ENCODE results near the gene TMEM81.

Gene TMEM81

GRCh38 chr1:205076245-205076761, 8.0 kb downstream of the TMEM81 start:
- no peak for DNase-seq (ENCODE audit: low read depth)

- DNase-seq (ENCODE audit: low read depth), result no peak
These were observed 8.6 kb downstream of the TMEM81 start for GRCh38 chr1:205075642-205076155.

GRCh38 chr1:205074513-205074912, 9.7 kb downstream of the TMEM81 start:
- no peak for DNase-seq (ENCODE audit: low read depth)

GRCh38 chr1:205074084-205074483, 10.2 kb downstream of the TMEM81 start:
- no peak for DNase-seq (ENCODE audit: low read depth)

GRCh38 chr1:205073511-205073910, 10.7 kb downstream of the TMEM81 start:
- DNase-seq (ENCODE audit: low read depth), result no peak

- DNase-seq (ENCODE audit: low read depth), result no peak
These were observed 11.4 kb downstream of the TMEM81 start for GRCh38 chr1:205072881-205073280.

- DNase-seq (ENCODE audit: low read depth), result no peak
These were observed 12.0 kb downstream of the TMEM81 start for GRCh38 chr1:205072286-205072685.

GRCh38 chr1:205071801-205072200, 12.5 kb downstream of the TMEM81 start:
- DNase-seq (ENCODE audit: low read depth), result no peak

GRCh38 chr1:205071028-205071409, 13.2 kb downstream of the TMEM81 start:
- no peak for DNase-seq (ENCODE audit: low read depth)

- no peak for DNase-seq (ENCODE audit: low read depth)
These were observed 14.7 kb downstream of the TMEM81 start for GRCh38 chr1:205069371-205070125.

- no peak for DNase-seq (ENCODE audit: low read depth)
These were observed 15.7 kb downstream of the TMEM81 start for GRCh38 chr1:205068457-205069040.

- no peak for DNase-seq (ENCODE audit: low read depth)
These were observed 16.3 kb downstream of the TMEM81 start for GRCh38 chr1:205068001-205068400.

- DNase-seq (ENCODE audit: low read depth), result no peak
These were observed 17.2 kb downstream of the TMEM81 start for GRCh38 chr1:205067031-205067430.

- no peak for DNase-seq (ENCODE audit: low read depth)
These were observed 18.0 kb downstream of the TMEM81 start for GRCh38 chr1:205066141-205066818.

- DNase-seq (ENCODE audit: low read depth), result no peak
These were observed 18.6 kb downstream of the TMEM81 start for GRCh38 chr1:205065666-205066065.

- DNase-seq (ENCODE audit: low read depth), result no peak
These were observed 19.4 kb downstream of the TMEM81 start for GRCh38 chr1:205064741-205065316.

- no peak for DNase-seq (ENCODE audit: low read depth)
These were observed 20.0 kb downstream of the TMEM81 start for GRCh38 chr1:205064301-205064700.

- no peak for DNase-seq (ENCODE audit: low read depth)
These were observed 21.4 kb downstream of the TMEM81 start for GRCh38 chr1:205062895-205063294.

- DNase-seq (ENCODE audit: low read depth), result no peak
These were observed 21.9 kb downstream of the TMEM81 start for GRCh38 chr1:205062319-205062718.

- no peak for DNase-seq (ENCODE audit: low read depth)
These were observed 22.6 kb downstream of the TMEM81 start for GRCh38 chr1:205061665-205062069.

GRCh38 chr1:205061227-205061626, 23.0 kb downstream of the TMEM81 start:
- DNase-seq (ENCODE audit: low read depth), result no peak

GRCh38 chr1:205060746-205061145, 23.5 kb downstream of the TMEM81 start:
- no peak for DNase-seq (ENCODE audit: low read depth)

Data from HS-27A (cell line).